ELR (cell line): ENCODE measurements around the gene KDM4D.
"Not testable (repeated sequence)": the region's sequence is repeated elsewhere in the genome, so short reads cannot be mapped to it uniquely, and the experiment has no call there.

ENCODE experiments used
- DNase-seq: peaks from one replicate; pipeline ENCODE4 v3.0.0-alpha.2; 2015; ENCODE audit warnings: low read depth

Gene KDM4D

GRCh38 chr11:95035316-95035715, 61.8 kb downstream of the KDM4D start:
- DNase-seq = no peak

DNA sequence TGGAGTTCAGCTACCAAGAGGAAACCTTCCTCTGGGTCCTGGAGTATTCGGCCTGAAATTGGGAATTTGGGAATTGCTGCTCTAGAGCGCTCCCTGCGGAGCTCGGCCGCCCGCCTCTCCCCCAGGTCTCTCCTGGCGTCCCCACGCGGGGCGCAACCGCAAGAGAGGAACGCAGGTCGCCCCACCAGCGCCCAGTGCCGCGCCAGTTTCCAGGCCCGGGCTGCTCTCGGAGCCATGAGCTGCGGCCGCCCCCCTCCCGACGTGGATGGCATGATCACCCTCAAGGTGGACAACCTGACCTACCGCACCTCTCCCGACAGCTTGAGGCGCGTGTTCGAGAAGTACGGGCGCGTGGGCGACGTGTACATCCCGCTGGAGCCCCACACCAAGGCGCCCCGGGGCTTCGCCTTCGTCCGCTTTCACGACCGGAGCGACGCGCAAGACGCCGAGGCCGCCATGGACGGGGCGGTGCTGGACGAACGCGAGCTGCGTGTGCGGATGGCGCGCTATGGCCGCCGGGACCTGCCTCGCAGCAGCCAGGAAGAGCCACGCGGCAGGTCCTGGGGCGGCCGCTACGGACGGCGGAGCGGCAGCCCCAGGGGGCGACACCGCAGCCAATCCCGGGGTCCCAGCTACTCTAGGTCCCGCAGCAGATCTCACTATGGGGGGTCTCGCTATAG, 64.0 kb downstream of the KDM4D start:
- not testable (repeated sequence) for DNase-seq

- no peak for DNase-seq
Measured at GRCh38 chr11:95042239-95042638, 68.7 kb downstream of the KDM4D start.

DNA sequence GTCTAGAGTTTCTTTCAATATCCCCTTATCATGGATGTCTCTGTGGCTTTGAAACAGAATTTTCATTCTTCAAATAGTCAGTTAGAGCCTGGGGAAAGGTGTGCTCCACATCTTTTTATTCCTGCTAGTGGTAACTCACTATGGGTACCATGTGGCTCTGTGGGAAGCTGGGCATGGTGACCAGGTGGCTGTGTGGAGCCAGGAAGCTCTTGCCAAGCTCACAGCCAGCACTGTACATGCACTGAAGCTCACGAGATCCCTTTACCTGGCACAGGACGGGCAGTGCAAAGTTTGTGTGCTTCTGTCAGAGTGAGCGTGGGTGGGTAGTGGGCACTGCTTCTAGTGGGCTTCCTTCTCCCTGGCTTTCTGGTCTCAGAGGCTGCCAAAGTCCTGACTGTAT, 69.4 kb downstream of the KDM4D start:
- no peak for DNase-seq

GRCh38 chr11:95044010-95044409, 70.5 kb downstream of the KDM4D start:
- no peak for DNase-seq

DNA sequence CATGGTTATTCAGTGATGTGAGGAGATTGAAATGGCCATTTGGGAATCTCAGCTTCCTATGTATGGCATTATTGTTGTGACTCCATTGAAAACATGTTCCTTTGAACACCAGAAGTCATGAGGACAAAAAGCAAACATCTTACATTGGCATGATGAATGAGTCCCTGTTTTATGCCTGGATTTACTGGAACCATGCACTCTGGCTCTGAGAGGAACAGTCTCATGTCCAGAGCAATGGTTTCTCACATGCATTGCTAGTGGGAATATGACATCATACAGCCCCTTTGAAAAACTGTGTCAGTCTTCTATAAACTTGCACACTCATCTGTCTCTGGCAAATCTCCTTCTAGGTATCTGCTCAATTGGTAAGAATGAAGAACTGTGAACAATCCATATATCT, 72.3 kb downstream of the KDM4D start:
- no peak for DNase-seq
